GM12878 (cell line): Measurements from ENCODE around the gene CDK2. TPM values are rescaled to one million over a fixed set of nuclear protein-coding genes. Genes with fewer than 3 reads are reported as not detected.

ENCODE experiments used
- BHLHE40 ChIP-seq, 2 experiments: fragments of 450-650 bp in 1 of 2; IDR thresholded peaks; 2 replicates each; pipeline ENCODE4 v1.6.1; 2011 to 2017; ENCODE audit warnings: low read depth in 2 of 2, borderline replicate concordance in 1 of 2, improper control_type of control experiment in 1 of 2, low read length in 1 of 2, mild to moderate bottlenecking in 1 of 2
- CBX3 ChIP-seq: fragments of 200-600 bp; sonication (generic); IDR thresholded peaks from 2 replicates; pipeline ENCODE4 v1.6.1; 2016; ENCODE audit warnings: low read depth, borderline replicate concordance
- IKZF2 ChIP-seq, 2 experiments: fragments of 450-650 bp; IDR thresholded peaks; 2 replicates each; pipeline ENCODE4 v1.6.1; 2017; ENCODE audit warnings: mild to moderate bottlenecking in 2 of 2, moderate library complexity in 2 of 2
- MEF2A ChIP-seq: IDR thresholded peaks from 2 replicates; pipeline ENCODE4 v1.6.1; 2011; ENCODE audit warnings: low read depth, mild to moderate bottlenecking, low read length, moderate library complexity; ENCODE audit not compliant: insufficient read depth
- MEF2B ChIP-seq: fragments of 450-650 bp; IDR thresholded peaks from 2 replicates; pipeline ENCODE4 v1.6.1; 2018; ENCODE audit warnings: mild to moderate bottlenecking, moderate library complexity; ENCODE audit not compliant: partially characterized antibody, poor library complexity, severe bottlenecking
- PAX5 ChIP-seq: IDR thresholded peaks from 2 replicates; pipeline ENCODE4 v1.6.1; 2011; ENCODE audit warnings: low read depth, low read length, borderline replicate concordance
- POLR2AphosphoS5 ChIP-seq: IDR thresholded peaks from 2 replicates; pipeline ENCODE4 v1.6.1; 2011; ENCODE audit warnings: mild to moderate bottlenecking, low read length, inconsistent platforms
- POU2F2 ChIP-seq: IDR thresholded peaks from 3 replicates; pipeline ENCODE4 v1.6.1; 2011; ENCODE audit warnings: low read depth, mild to moderate bottlenecking, low read length, borderline replicate concordance
- RUNX3 ChIP-seq: IDR thresholded peaks from 2 replicates; pipeline ENCODE4 v1.6.1; 2012; ENCODE audit warnings: low read length, inconsistent platforms
- TBL1XR1 ChIP-seq: IDR thresholded peaks from 2 replicates; pipeline ENCODE4 v1.6.1; 2012; ENCODE audit warnings: low read depth, low read length, improper control_type of control experiment
- polyA plus RNA-seq, 11 experiments: library from polyadenylated mRNA; depleted of rRNA in 4 of 11; unstranded in 6 of 11; stranded (reverse) in 5 of 11; fragments of >200 nt; fragmentation: Nextera tagmentation in 4 of 11; fragmentation: Illumina TruSeq in 1 of 11; extraction: Ambion mirVana in 4 of 11; extraction: Trizol in 1 of 11; gene quantifications; 1 replicate in 1 of 11; 2 replicates in 10 of 11; pipeline versions ENCODE4 v1.2.1 to v1.2.3, GENCODE V29; 2011 to 2016; ENCODE audit warnings: inconsistent platforms in 2 of 11, missing spikeins in 2 of 11, low read depth in 1 of 11
- total RNA-seq, 4 experiments: library from RNA; depleted of rRNA in 3 of 4; stranded (reverse); fragments of >200 nt in 3 of 4; fragmentation: Illumina TruSeq in 1 of 4; extraction: Trizol in 1 of 4; gene quantifications; 2 replicates each; pipeline versions ENCODE4 v1.2.1 to v1.2.3, GENCODE V29; 2013 to 2021
- TF ChIP-seq, protein P1 (sequence below): fragments of 450-650 bp; IDR thresholded peaks from 2 replicates; pipeline ENCODE4 v1.6.1; 2016; ENCODE audit warnings: mild to moderate bottlenecking, moderate library complexity, borderline replicate concordance
- TF ChIP-seq, protein P2 (sequence below): fragments of 450-650 bp; IDR thresholded peaks from 2 replicates; pipeline ENCODE4 v1.6.1; 2018; ENCODE audit warnings: borderline replicate concordance, mild to moderate bottlenecking; ENCODE audit not compliant: partially characterized antibody

The CDK2 gene
- total and polyA plus RNA-seq, 10 of the 15 experiments (the other 5 are each of a cell fraction or from before 2014, with no cell fraction given) = 13.1 to 138 (median 82.2) TPM

- no peak for TF ChIP-seq TBL1XR1
- TF ChIP-seq, protein P1, sequence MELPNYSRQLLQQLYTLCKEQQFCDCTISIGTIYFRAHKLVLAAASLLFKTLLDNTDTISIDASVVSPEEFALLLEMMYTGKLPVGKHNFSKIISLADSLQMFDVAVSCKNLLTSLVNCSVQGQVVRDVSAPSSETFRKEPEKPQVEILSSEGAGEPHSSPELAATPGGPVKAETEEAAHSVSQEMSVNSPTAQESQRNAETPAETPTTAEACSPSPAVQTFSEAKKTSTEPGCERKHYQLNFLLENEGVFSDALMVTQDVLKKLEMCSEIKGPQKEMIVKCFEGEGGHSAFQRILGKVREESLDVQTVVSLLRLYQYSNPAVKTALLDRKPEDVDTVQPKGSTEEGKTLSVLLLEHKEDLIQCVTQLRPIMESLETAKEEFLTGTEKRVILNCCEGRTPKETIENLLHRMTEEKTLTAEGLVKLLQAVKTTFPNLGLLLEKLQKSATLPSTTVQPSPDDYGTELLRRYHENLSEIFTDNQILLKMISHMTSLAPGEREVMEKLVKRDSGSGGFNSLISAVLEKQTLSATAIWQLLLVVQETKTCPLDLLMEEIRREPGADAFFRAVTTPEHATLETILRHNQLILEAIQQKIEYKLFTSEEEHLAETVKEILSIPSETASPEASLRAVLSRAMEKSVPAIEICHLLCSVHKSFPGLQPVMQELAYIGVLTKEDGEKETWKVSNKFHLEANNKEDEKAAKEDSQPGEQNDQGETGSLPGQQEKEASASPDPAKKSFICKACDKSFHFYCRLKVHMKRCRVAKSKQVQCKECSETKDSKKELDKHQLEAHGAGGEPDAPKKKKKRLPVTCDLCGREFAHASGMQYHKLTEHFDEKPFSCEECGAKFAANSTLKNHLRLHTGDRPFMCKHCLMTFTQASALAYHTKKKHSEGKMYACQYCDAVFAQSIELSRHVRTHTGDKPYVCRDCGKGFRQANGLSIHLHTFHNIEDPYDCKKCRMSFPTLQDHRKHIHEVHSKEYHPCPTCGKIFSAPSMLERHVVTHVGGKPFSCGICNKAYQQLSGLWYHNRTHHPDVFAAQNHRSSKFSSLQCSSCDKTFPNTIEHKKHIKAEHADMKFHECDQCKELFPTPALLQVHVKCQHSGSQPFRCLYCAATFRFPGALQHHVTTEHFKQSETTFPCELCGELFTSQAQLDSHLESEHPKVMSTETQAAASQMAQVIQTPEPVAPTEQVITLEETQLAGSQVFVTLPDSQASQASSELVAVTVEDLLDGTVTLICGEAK = no peak
- no peak for TF ChIP-seq POU2F2
- TF ChIP-seq BHLHE40 (IDR thresholded peaks at IDR 0.05; ENCODE audit: borderline replicate concordance in 1 of 2, low read depth in 2 of 2, low read length in 1 of 2) = peak in 1 of 2 experiments; percentile 21; a peak in 1 of 4 replicates
- no peak for TF ChIP-seq CBX3
- TF ChIP-seq RUNX3 = no peak
- TF ChIP-seq POLR2AphosphoS5 = 0 out of 2 replicates have a peak, but pooled peaks have one; percentile 41
- no peak for TF ChIP-seq PAX5
- TF ChIP-seq IKZF2 (IDR thresholded peaks at IDR 0.05) = peak; percentile 29 to 70; a peak in 2 of 4 replicates
- TF ChIP-seq MEF2B = peak; percentile 85
- TF ChIP-seq, protein P2, sequence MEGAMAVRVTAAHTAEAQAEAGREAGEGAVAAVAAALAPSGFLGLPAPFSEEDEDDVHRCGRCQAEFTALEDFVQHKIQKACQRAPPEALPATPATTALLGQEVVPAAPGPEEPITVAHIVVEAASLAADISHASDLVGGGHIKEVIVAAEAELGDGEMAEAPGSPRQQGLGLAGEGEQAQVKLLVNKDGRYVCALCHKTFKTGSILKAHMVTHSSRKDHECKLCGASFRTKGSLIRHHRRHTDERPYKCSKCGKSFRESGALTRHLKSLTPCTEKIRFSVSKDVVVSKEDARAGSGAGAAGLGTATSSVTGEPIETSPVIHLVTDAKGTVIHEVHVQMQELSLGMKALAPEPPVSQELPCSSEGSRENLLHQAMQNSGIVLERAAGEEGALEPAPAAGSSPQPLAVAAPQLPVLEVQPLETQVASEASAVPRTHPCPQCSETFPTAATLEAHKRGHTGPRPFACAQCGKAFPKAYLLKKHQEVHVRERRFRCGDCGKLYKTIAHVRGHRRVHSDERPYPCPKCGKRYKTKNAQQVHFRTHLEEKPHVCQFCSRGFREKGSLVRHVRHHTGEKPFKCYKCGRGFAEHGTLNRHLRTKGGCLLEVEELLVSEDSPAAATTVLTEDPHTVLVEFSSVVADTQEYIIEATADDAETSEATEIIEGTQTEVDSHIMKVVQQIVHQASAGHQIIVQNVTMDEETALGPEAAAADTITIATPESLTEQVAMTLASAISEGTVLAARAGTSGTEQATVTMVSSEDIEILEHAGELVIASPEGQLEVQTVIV = no peak
- no peak for TF ChIP-seq MEF2A
These were observed 4.1 kb downstream of the CDK2 start (continued) for GRCh38 chr12:55970775-55971174.
